Esophagus squamous epithelium (tissue), 5 donors: ENCODE data around the gene IL19. TPM values are rescaled to one million over a fixed set of nuclear protein-coding genes. Genes with fewer than 3 reads are reported as not detected.

Experiments
- DNase-seq: peaks from one replicate; lab custom pipeline; 2025; lab: John Stamatoyannopoulos, UW
- H3K27ac ChIP-seq, 4 donors: fragments of 200-600 bp; sonication (generic); one replicate each; pipeline ENCODE4 v1.5.1; 2016 to 2019; ENCODE audit warnings: mild to moderate bottlenecking in 1 of 4
- H3K27me3 ChIP-seq, 4 donors: fragments of 200-600 bp; sonication (generic); 1 replicate in 3 of 4; 2 replicates in 1 of 4; pipeline versions ENCODE4 v1.5.1 to v1.6.0; 2017 to 2021; ENCODE audit warnings: antibody characterized with exemption in 1 of 4
- H3K36me3 ChIP-seq, 3 donors: fragments of 200-600 bp; sonication (generic); one replicate each; pipeline ENCODE4 v1.5.1; 2016 to 2019
- H3K4me1 ChIP-seq, 3 donors: fragments of 200-600 bp; sonication (generic); one replicate each; pipeline ENCODE4 v1.5.1; 2017 to 2019
- H3K4me3 ChIP-seq, 4 donors: fragments of 200-600 bp; sonication (generic); 1 replicate in 3 of 4; 2 replicates in 1 of 4; pipeline ENCODE4 v1.5.1; 2016 to 2019; ENCODE audit warnings: mild to moderate bottlenecking in 2 of 4, moderate library complexity in 1 of 4
- H3K9me3 ChIP-seq, 3 donors: fragments of 200-600 bp; sonication (generic); one replicate each; pipeline ENCODE4 v1.5.1; 2016 to 2019
- CTCF ChIP-seq, 6 experiments: fragments of 450-650 bp in 4 of 6; fragments of 200-600 bp in 2 of 6; sonication (generic) in 2 of 6; IDR thresholded peaks; one replicate each; pipeline ENCODE4 v1.5.1; 2016 to 2019; ENCODE audit warnings: antibody characterized with exemption in 6 of 6, mild to moderate bottlenecking in 4 of 6, moderate library complexity in 4 of 6
- POLR2A ChIP-seq, 4 donors: fragments of 450-650 bp; IDR thresholded peaks; one replicate each; pipeline ENCODE4 v1.6.1; 2017; ENCODE audit warnings: antibody characterized with exemption in 4 of 4, mild to moderate bottlenecking in 4 of 4, moderate library complexity in 3 of 4
- WGBS, 2 donors: methylation state at CpG; one replicate each; pipeline ENCODE4 v1.1.5; 2018; 5-methylcytosine and 5-hydroxymethylcytosine counted together
- intact Hi-C: fragments of 100-400 bp; cut with DNase I; formaldehyde crosslinking; loops from one replicate; pipeline ENCODE4 v1.15.0; 2022
- total RNA-seq, 4 donors: library from RNA; depleted of rRNA; stranded (reverse); fragments of >200 nt; gene quantifications; one replicate each; pipeline ENCODE4 v1.1.0, GENCODE V29; 2016
- donor health status: DM: yes; HTN: yes; CAD: no.

IL19 gene
- total RNA-seq, 4 donors from 2014 or later: 0.23 to 16.8 (median 16.3) TPM; not detected in 1

- Histone ChIP-seq H3K4me3 (no peak overlapping the region), H3K4me1 (no peaks in the 10 kb centered on the region), H3K27ac (no peak overlapping the region), H3K9me3 (no peaks in the 10 kb centered on the region), H3K36me3 (no peaks in the 10 kb centered on the region), H3K27me3 (no peaks in the 10 kb centered on the region)
- no peak for DNase-seq
- intact Hi-C loops: no loop called here
- WGBS, 2 donors: 73 to 74% methylated on average over 4 to 5 of the region's 5 CpGs
- TF ChIP-seq CTCF (IDR thresholded peaks at IDR 0.05) (no peak), POLR2A (IDR thresholded peaks at IDR 0.05) (no peak)
Measured at GRCh38 chr1:206786212-206786886, 15.8 kb downstream of the IL19 start.

- no peaks in the 10 kb centered on the region for H3K9me3 ChIP-seq
- H3K27me3 ChIP-seq: no peaks in the 10 kb centered on the region
- TF ChIP-seq POLR2A (IDR thresholded peaks at IDR 0.05) (no peak), CTCF (IDR thresholded peaks at IDR 0.05) (no peak)
- H3K27ac ChIP-seq: no peak overlapping the region
- H3K4me1 ChIP-seq: no peaks in the 10 kb centered on the region
- DNase-seq: no peak
- intact Hi-C loops: no loop called here
- 84 to 86% methylated on average over 5 of the region's 5 CpGs for WGBS, 2 donors
- H3K4me3 ChIP-seq: no peak overlapping the region
- no peaks in the 10 kb centered on the region for H3K36me3 ChIP-seq
Measured at GRCh38 chr1:206787891-206788290, 17.3 kb downstream of the IL19 start.

- 87 to 97% methylated on average over 3 of the region's 3 CpGs for WGBS, 2 donors
- no peak for TF ChIP-seq CTCF (IDR thresholded peaks at IDR 0.05)
- TF ChIP-seq POLR2A (IDR thresholded peaks at IDR 0.05): no peak
- H3K27ac ChIP-seq: no peak overlapping the region
- H3K9me3 ChIP-seq: no peaks in the 10 kb centered on the region
- H3K4me3 ChIP-seq: no peak overlapping the region
- intact Hi-C loops: no loop called here
- no peaks in the 10 kb centered on the region for H3K4me1 ChIP-seq
- no peaks in the 10 kb centered on the region for H3K36me3 ChIP-seq
- DNase-seq: no peak
- no peaks in the 10 kb centered on the region for H3K27me3 ChIP-seq
Measured at GRCh38 chr1:206788487-206789050, 18.0 kb downstream of the IL19 start.

- no peaks in the 10 kb centered on the region for H3K27me3 ChIP-seq
Measured at GRCh38 chr1:206790502-206791250, 20.1 kb downstream of the IL19 start.

More at GRCh38 chr1:206790502-206791250, 20.1 kb downstream of the IL19 start:
- H3K27ac ChIP-seq: no peak overlapping the region
- no peak overlapping the region for H3K4me3 ChIP-seq
- no peak for DNase-seq
- TF ChIP-seq POLR2A (IDR thresholded peaks at IDR 0.05): no peak
- no peak for TF ChIP-seq CTCF (IDR thresholded peaks at IDR 0.05)
- intact Hi-C loops: no loop called here
- H3K36me3 ChIP-seq: no peaks in the 10 kb centered on the region
- no peaks in the 10 kb centered on the region for H3K4me1 ChIP-seq
- no peaks in the 10 kb centered on the region for H3K9me3 ChIP-seq
- WGBS, 2 donors: 83 to 84% methylated on average over 8 to 11 of the region's 11 CpGs
